Testis (tissue), 3 donors: ENCODE data around the gene ZNF521. TPM values are rescaled to one million over a fixed set of nuclear protein-coding genes. Genes with fewer than 3 reads are reported as not detected.

Experiments used
- DNase-seq: peaks from one replicate; pipeline ENCODE4 v3.0.0-alpha.2; 2019
- H3K27ac ChIP-seq, 2 donors: fragments of 200-600 bp; sonication (generic); one replicate each; pipeline ENCODE4 v1.5.1; 2019
- H3K27me3 ChIP-seq: fragments of 200-600 bp; sonication (generic); one replicate; pipeline ENCODE4 v1.5.1; 2019
- H3K36me3 ChIP-seq: fragments of 200-600 bp; sonication (generic); one replicate; pipeline ENCODE4 v1.5.1; 2017; ENCODE audit warnings: low read depth; ENCODE audit errors: missing control alignments
- H3K4me1 ChIP-seq: fragments of 200-600 bp; sonication (generic); one replicate; pipeline ENCODE4 v1.5.1; 2019
- H3K4me3 ChIP-seq, 2 donors: fragments of 200-600 bp; sonication (generic); one replicate each; pipeline ENCODE4 v1.5.1; 2017 to 2019
- H3K9me3 ChIP-seq: fragments of 200-600 bp; sonication (generic); one replicate; pipeline ENCODE4 v1.5.1; 2017
- CTCF ChIP-seq, 3 experiments: fragments of 450-650 bp in 2 of 3; fragments of 200-600 bp in 1 of 3; sonication (generic) in 1 of 3; IDR thresholded peaks; one replicate each; pipeline ENCODE4 v1.5.1; 2016 to 2019; ENCODE audit warnings: antibody characterized with exemption in 3 of 3, mild to moderate bottlenecking in 2 of 3, moderate library complexity in 1 of 3
- POLR2A ChIP-seq: fragments of 450-650 bp; IDR thresholded peaks from one replicate; pipeline ENCODE4 v1.6.1; 2017; ENCODE audit warnings: antibody characterized with exemption, mild to moderate bottlenecking, moderate library complexity
- WGBS, 2 donors: methylation state at CpG; one replicate each; pipeline ENCODE4 v1.1.5; 2018; 5-methylcytosine and 5-hydroxymethylcytosine counted together
- intact Hi-C: fragments of 100-400 bp; cut with DNase I; formaldehyde crosslinking; loops from one replicate; pipeline ENCODE4 v1.15.1; 2023; ENCODE audit warnings: low total_unique reads
- polyA plus RNA-seq: library from polyadenylated mRNA; stranded (reverse); fragments of 350-450 nt; fragmentation: Illumina TruSeq; extraction: RNeasy Lipid Tissue Mini Kit (QIAGEN cat#74804); gene quantifications from one replicate; pipeline ENCODE4 v1.2.3, GENCODE V29; 2014; ENCODE audit warnings: low read depth, low replicate concordance; ENCODE audit not compliant: insufficient read depth
- total RNA-seq, 2 donors: library from RNA; depleted of rRNA; stranded (reverse); fragments of >200 nt; gene quantifications; one replicate each; pipeline ENCODE4 v1.2.3, GENCODE V29; 2016

The ZNF521 gene
- total and polyA plus RNA-seq, 3 donors from 2014 or later: 8.7 to 46.9 (median 34.7) TPM

- Histone ChIP-seq H3K9me3 (no peaks in the 10 kb centered on the region), H3K4me1 (no peaks in the 10 kb centered on the region), H3K27ac (no peak overlapping the region), H3K36me3 (no peaks in the 10 kb centered on the region), H3K27me3 (no peaks in the 10 kb centered on the region), H3K4me3 (no peak overlapping the region)
- no peak for TF ChIP-seq POLR2A
- intact Hi-C loops: no loop called here
- no peak for DNase-seq
- 73 to 85% methylated on average over 9 of the region's 9 CpGs for WGBS, 2 donors
These were observed 304.0 kb downstream of the ZNF521 start for GRCh38 chr18:25047983-25048382.

GRCh38 chr18:25047421-25047820 is 304.5 kb downstream of the ZNF521 start:
- Histone ChIP-seq H3K27me3 (no peaks in the 10 kb centered on the region), H3K36me3 (no peaks in the 10 kb centered on the region), H3K4me1 (no peaks in the 10 kb centered on the region), H3K4me3 (no peak overlapping the region), H3K27ac (no peak overlapping the region), H3K9me3 (no peaks in the 10 kb centered on the region)
- no peak for TF ChIP-seq CTCF (IDR thresholded peaks at IDR 0.05)
- TF ChIP-seq POLR2A: no peak
- intact Hi-C loops: no loop called here
- WGBS, 2 donors: 83 to 100% methylated on average over 1 to 3 of the region's 3 CpGs
- DNase-seq: no peak

GRCh38 chr18:25044694-25045093 is 307.3 kb downstream of the ZNF521 start:
- intact Hi-C loops: no loop called here
- Histone ChIP-seq H3K9me3 (no peaks in the 10 kb centered on the region), H3K4me1 (no peaks in the 10 kb centered on the region), H3K36me3 (no peaks in the 10 kb centered on the region), H3K4me3 (no peak overlapping the region), H3K27me3 (no peaks in the 10 kb centered on the region), H3K27ac (no peak overlapping the region)
- no peak for DNase-seq
- TF ChIP-seq POLR2A (no peak), CTCF (IDR thresholded peaks at IDR 0.05) (no peak)
- WGBS, 2 donors: 50 to 83% methylated on average over 2 of the region's 2 CpGs

GRCh38 chr18:25043104-25043503 is 308.9 kb downstream of the ZNF521 start:
- H3K36me3 ChIP-seq: no peaks in the 10 kb centered on the region
- H3K27ac ChIP-seq: no peak overlapping the region
- intact Hi-C loops: no loop called here
- no peak for TF ChIP-seq POLR2A
- no peak for TF ChIP-seq CTCF (IDR thresholded peaks at IDR 0.05)
- DNase-seq: no peak
- H3K4me3 ChIP-seq: no peak overlapping the region
- H3K27me3 ChIP-seq: no peaks in the 10 kb centered on the region
- no peaks in the 10 kb centered on the region for H3K9me3 ChIP-seq
- H3K4me1 ChIP-seq: no peaks in the 10 kb centered on the region
- 90 to 93% methylated on average over 4 of the region's 4 CpGs for WGBS, 2 donors

GRCh38 chr18:25042641-25043051 is 309.3 kb downstream of the ZNF521 start:
- H3K4me3 ChIP-seq: no peak overlapping the region
- intact Hi-C loops: no loop called here
- H3K4me1 ChIP-seq: no peaks in the 10 kb centered on the region
- no peaks in the 10 kb centered on the region for H3K27me3 ChIP-seq
- no peaks in the 10 kb centered on the region for H3K36me3 ChIP-seq
- WGBS, 2 donors: 62 to 67% methylated on average over 4 of the region's 4 CpGs
- no peaks in the 10 kb centered on the region for H3K9me3 ChIP-seq
- H3K27ac ChIP-seq: no peak overlapping the region
- TF ChIP-seq POLR2A (no peak), CTCF (IDR thresholded peaks at IDR 0.05) (no peak)
- DNase-seq: no peak
